HG02840 (cell line): ENCODE results near the gene IGSF5.
"Not testable (repeated sequence)": the region's sequence is repeated elsewhere in the genome, so short reads cannot be mapped to it uniquely, and the experiment has no call there.

Experiments
- ATAC-seq: cut with Tn5 transposase; IDR thresholded peaks from one replicate; pipeline ENCODE4 v1.9.1; 2021; ENCODE audit warnings: mild to moderate bottlenecking, moderate library complexity, moderate number of reproducible peaks; ENCODE audit not compliant: unreplicated experiment, low FRiP score

The IGSF5 gene

DNA sequence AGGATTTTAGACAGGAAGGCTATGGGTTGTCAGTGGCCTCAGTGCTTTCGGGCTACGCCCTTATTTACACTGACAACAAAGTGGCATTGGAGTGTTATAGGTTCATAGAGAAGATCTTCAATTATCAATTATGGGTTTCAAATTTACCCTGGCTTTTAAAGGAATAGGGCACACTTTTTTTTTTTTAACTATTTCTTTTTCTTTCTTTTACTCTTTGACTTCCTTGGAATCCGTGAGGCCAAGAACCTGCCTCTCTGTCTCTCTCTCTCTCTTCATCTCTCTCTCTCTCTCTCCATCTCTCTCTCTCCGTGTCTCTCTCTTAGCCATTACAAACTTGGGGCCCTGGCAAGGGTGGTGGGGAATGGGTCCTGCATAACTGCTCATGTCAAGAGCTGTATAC lies at the start of gene IGSF5:
IGSF5 (plus strand) TSS at position 301 of the 400 bp plus-strand sequence. CDS start 327 bp downstream, outside the sequence.
- not testable (repeated sequence) for ATAC-seq

GRCh38 chr21:39696196-39696595 lies 48.8 kb upstream of the IGSF5 start:
- no peak for ATAC-seq

- no peak for ATAC-seq
Observed at GRCh38 chr21:39696618-39697017, 48.4 kb upstream of the IGSF5 start.

- no peak for ATAC-seq
Observed at GRCh38 chr21:39700318-39700717, 44.7 kb upstream of the IGSF5 start.

DNA sequence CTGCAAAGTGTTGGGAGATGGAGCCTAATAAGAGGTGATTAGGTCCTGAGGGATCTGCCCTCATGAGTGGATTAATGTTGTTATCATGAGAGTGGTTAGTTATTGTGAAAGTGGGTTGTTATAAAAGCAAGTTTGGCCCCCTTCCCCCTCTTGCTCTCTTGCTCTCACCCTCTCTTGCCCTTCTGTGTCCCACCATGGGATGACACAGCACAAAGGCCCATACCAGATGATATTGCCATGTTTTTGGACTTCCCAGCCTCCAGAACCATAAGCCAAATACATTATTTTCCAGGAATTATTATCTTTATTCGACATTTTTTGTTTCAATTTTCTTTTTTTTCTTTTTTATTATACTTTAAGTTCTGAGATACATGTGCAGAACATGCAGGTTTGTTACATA lies 41.4 kb upstream of the IGSF5 start:
- no peak for ATAC-seq

- no peak for ATAC-seq
Observed at GRCh38 chr21:39705849-39706248, 39.1 kb upstream of the IGSF5 start.

- ATAC-seq = no peak
Observed at GRCh38 chr21:39707316-39707715, 37.7 kb upstream of the IGSF5 start.

DNA sequence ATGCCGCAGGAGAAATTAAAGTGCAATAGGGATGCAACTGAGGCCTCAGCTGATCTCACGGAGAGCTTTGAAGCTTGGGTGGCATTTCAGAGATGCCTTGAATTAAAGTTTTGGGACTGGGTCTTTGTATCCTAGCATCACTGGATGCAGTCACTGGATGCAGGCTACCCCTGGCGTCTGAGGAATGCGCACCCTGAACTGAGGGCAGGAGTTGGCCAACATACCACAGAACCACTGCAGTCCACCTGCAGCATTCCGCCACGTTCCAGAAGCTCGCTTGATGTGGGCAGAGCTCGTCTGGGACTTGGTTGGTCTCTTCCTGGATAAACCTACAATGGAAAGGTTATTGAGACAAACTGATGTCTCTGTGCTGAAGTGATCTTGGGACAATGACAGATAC lies 34.1 kb upstream of the IGSF5 start:
- ATAC-seq = no peak

DNA sequence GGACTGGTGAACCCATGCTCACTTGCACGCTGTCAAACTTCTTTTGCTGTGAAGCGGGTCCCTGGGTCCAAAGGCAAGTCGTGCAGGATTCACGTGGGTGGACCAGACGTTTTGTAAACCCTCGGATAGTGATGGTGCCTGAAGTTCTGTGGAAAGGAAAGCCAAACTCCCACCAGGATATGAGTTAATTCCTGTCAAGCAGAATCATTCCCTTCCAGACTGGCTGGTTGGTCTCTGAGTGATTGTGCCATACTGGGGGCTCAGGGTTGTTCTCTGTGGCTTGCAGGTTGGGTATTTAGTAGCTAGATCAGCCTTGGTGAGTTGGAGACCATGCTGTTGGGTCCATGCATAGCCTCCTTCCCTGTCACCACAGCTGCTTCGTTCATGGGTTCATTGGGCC lies 32.7 kb upstream of the IGSF5 start:
- no peak for ATAC-seq

DNA sequence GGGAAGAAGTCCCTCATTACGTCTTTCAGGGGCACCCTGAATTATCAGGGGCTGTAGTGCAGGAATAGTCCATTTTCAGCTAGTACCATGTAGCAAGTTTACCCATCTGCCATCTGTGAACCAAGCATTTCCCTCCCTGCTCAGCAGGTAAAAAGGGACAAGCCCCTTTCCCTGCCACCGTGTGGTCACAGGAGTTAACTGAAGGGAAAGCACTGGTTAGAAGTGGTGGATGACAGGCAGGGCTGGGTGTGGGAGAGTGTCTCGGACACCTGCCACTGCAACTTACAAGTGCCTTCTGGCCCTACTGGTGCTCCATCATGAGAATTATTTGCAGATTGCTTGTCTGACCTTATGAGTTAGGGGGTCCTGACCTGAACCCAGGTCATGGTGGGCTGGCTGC lies 32.0 kb upstream of the IGSF5 start:
- no peak for ATAC-seq

- ATAC-seq = no peak
Observed at GRCh38 chr21:39713905-39714304, 31.1 kb upstream of the IGSF5 start.

DNA sequence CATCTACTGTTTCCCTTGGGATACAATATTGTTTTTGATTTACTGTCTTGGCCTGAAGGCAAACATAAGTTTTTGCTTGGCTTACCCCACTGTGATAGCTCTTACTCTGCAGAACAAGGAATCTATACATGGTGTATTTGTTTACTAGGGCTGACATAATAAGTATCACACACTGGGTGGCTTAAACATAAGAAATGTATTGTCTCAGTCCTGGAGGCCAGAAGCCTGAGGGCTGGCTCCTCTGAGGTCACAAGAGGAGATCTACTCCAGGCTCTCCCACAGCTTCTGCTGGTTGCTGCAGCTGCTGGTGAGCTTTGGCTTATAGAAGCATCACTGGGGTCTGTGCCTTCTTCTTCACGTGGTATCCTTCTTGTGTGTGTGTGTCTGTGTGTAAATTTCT lies 30.7 kb upstream of the IGSF5 start:
- ATAC-seq = no peak

- no peak for ATAC-seq
Observed at GRCh38 chr21:39715804-39716397, 29.1 kb upstream of the IGSF5 start.

DNA sequence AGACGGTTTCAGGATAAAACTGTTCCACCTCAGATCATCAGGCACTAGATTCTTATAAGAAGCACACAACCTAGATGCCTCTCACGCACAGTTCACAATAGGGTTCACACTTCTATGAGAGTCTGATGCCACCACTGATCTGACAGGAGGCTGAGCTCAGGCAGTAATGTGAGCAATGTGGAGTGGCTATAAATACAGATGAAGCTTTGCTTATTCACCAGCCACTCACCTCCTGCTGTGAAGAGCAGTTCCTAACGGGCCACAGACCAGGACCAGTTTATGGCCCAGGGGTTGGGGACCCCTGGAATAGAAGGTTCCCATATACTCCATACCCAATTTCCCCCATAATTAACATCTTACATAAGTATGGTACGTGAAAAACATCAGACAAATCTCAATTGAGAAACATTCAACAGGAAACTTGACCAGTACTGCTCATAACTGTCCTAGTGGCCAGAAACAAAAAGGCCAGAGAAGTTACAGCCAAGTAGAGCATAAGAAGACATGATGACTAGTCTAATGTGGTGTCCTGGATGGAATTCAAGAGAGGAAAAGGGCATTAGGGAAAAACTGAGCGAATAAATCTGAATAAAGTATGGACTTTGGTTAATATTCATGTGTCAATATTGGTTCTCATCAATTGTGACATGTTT lies 24.7 kb upstream of the IGSF5 start:
- no peak for ATAC-seq

DNA sequence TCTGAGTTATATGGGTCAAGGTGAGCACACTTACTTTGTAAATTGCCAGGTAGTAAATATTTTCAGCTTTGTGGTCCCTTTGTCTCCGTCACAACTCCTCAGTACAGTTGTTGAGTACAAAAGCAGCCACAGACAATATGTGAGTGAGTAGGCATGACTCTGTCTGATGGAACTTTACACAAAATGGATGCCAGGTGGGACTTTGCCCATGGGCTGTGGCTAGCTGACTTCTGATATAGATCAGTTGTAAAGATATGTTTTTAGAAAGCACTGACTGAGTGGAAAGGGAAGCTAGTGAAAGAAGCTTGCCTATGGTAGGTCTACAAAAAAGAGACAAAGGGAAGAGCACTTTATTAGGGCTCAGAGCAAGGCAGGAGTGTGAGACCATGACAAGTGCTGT lies 23.1 kb upstream of the IGSF5 start:
- no peak for ATAC-seq

GRCh38 chr21:39724944-39725343 lies 20.0 kb upstream of the IGSF5 start:
- no peak for ATAC-seq

GRCh38 chr21:39726133-39726532 lies 18.9 kb upstream of the IGSF5 start:
- ATAC-seq = no peak

- no peak for ATAC-seq
Observed at GRCh38 chr21:39727401-39728120, 17.4 kb upstream of the IGSF5 start.

- ATAC-seq = no peak
Observed at GRCh38 chr21:39728341-39728740, 16.6 kb upstream of the IGSF5 start.

- no peak for ATAC-seq
Observed at GRCh38 chr21:39730418-39731157, 14.4 kb upstream of the IGSF5 start.

DNA sequence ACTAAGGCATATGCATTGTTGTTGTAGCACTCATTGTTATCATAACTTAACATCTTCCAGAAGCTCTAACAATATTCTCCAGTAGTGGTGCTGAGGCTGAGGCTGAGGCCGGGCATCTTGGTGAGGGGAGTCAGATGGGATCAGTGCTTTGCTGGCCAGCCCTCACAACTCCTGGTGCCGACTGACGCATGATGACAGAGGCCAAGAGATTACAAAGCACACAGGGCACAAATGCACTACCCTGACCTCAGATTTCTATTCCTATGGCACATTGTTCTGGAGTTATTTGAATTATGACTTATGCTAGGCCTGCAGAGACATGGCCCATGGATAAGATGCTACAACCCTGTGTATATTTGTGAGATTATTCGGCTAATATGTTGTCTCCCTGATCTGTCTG lies 8.3 kb upstream of the IGSF5 start:
- ATAC-seq = no peak
